Fibroblast of the aortic adventitia (primary cell): ENCODE results near the gene ARHGAP27. TPM values are rescaled to one million over a fixed set of nuclear protein-coding genes. Genes with fewer than 3 reads are reported as not detected.
"Not testable (repeated sequence)": the region's sequence is repeated elsewhere in the genome, so short reads cannot be mapped to it uniquely, and the experiment has no call there.

Experiments
- DNase-seq: peaks from one replicate; pipeline ENCODE4 v3.0.0-alpha.2; 2010; ENCODE audit warnings: low read depth
- H3K4me3 ChIP-seq: 2 replicates; pipeline ENCODE4 v1.5.1; 2011; ENCODE audit warnings: low read depth, mild to moderate bottlenecking, control low read depth, low read length, moderate library complexity
- CTCF ChIP-seq: IDR thresholded peaks from 2 replicates; pipeline ENCODE4 v1.5.1; 2011; ENCODE audit warnings: mild to moderate bottlenecking, low read length, control low read depth, inconsistent platforms; ENCODE audit not compliant: insufficient read depth
- total RNA-seq: library from RNA; depleted of rRNA; stranded (reverse); fragments of >200 nt; gene quantifications from 2 replicates; pipeline ENCODE4 v1.2.3, GENCODE V29; 2012; ENCODE audit warnings: low replicate concordance

ARHGAP27 gene, protein sequence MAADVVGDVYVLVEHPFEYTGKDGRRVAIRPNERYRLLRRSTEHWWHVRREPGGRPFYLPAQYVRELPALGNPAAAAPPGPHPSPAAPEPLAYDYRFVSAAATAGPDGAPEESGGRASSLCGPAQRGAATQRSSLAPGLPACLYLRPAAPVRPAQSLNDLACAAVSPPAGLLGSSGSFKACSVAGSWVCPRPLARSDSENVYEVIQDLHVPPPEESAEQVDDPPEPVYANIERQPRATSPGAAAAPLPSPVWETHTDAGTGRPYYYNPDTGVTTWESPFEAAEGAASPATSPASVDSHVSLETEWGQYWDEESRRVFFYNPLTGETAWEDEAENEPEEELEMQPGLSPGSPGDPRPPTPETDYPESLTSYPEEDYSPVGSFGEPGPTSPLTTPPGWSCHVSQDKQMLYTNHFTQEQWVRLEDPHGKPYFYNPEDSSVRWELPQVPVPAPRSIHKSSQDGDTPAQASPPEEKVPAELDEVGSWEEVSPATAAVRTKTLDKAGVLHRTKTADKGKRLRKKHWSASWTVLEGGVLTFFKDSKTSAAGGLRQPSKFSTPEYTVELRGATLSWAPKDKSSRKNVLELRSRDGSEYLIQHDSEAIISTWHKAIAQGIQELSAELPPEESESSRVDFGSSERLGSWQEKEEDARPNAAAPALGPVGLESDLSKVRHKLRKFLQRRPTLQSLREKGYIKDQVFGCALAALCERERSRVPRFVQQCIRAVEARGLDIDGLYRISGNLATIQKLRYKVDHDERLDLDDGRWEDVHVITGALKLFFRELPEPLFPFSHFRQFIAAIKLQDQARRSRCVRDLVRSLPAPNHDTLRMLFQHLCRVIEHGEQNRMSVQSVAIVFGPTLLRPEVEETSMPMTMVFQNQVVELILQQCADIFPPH
- total RNA-seq: 2.3 and 5.2 TPM in 2 replicates

- no peak for TF ChIP-seq CTCF
- DNase-seq: no peak
- H3K4me3 ChIP-seq: peak within 1 kb of the TSS; percentile 52
Observed at GRCh38 chr17:45432405-45433158, at the start of gene ARHGAP27. ARHGAP27 (minus strand) TSS chr17:45432870; CDS start chr17:45430279, 2,591 bp downstream.

DNA sequence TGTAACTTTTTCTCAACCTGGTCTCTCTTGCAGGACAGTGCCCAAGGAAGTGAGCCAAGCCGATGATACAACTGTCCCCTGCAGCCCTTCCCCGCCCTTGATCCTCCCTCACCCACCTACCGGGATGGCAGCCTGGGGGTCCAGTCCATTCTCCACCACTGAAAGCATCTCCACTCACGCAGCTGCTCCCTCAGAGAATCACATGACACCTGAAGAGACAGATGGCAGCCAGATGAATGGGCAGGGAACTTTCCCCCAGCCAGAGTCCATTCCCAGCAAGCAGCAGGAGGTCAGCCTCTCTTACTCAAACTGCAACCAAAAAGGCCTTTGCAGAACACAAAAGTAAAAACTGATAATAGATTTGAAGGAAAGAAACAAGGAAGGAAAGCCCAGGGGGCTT, 49.6 kb upstream of the ARHGAP27 start:
- H3K4me3 ChIP-seq, DNase-seq: not testable (repeated sequence)

DNA sequence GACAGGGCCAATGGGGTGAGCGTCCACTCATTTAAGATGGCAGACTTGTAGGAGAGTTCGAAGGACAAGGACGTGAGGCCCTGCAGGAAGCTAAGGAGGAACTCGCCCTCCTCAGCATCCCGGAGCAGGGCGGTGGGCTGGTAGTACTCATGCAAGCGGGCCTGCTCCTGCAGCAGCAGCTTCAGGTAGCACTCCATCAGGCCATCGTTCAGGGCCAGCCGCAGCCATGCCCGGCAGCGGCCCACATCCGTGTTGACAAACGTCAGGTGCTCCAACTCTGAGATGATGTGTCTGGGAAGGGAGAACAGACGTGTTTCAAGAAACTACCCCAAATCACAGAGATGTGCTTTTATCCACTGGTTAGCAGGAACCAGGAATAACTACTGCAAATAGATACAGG, 42.8 kb upstream of the ARHGAP27 start:
- not testable (repeated sequence) for H3K4me3 ChIP-seq, DNase-seq

DNA sequence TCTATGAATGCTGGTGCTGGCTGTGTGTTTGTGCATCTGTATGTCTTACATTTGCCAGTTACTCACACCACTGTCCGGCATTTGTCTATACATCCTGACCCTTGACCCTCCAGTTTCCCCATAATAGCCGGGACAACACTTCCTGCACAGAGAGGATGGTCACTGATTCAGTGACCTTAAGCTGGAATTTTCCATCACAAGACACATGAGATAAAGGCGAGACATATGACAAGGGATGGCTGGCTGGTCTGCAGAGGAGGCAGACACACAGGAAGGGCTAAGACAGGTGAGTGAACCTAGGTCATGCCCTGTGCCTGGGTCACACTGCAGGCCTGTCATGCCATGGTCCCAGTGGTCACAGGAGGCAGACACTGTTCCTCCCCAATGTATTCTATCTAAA, 39.6 kb upstream of the ARHGAP27 start:
- DNase-seq, H3K4me3 ChIP-seq: not testable (repeated sequence)

DNA sequence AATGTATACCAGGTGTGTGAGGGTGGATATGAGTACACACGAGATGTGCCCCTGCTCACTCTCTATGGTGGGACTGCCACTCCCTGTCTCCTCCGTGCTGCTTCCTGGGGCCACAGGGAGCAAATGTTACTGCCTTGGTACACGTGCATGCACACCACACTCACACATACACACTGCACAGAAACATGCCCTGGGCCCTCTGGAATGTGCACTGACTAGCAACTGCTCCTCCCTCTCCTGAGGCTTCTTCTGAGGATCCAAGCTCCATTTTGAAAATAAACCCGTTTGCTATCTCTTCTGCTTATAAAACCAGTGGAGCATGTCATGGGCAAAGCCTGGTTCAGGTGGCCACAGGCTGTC, 36.5 kb upstream of the ARHGAP27 start:
- not testable (repeated sequence) for DNase-seq, H3K4me3 ChIP-seq

DNA sequence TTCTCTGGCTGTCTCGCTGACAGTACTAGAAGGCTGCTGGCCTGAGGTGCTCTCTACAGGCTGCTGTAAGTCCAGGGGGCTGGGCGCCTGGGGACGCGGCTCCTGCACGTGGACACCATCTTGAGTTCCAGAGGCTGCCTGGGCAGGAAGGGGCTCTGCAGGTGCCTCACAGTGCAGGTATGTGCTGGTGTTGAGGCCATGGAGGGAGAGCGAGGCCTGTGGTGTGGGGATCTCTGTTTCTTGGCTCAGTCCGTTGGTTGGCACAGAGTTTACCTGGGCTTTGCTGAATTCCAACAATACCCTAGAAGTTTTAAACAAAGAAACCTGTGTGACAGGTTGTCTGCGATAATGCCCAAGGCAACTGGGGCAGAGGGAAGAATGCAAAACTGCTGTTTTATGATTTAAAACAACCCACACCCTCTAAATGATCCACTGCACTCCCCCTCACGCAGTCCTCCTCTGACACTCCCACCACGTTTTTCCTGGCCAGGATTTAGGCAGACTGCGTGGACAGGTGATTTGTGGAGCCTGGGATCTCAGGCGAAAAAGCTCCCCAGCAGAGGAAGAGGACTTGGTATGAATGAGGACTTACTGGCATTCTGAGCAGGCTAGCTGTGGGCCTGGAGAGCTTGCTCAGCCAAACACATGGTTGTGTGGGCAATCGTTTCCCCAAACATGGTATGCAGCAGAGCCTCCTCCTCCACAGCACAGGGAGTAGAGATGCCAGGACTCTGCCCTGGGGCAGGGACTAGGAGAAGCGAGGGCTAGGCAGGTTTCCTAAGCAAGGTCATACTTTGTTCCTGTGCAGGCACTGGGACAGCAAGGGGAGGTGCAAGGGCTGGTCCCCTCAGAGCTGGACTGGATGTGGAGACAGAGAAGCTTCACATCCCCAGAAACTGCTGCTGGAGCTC, 35.9 kb upstream of the ARHGAP27 start:
- DNase-seq, H3K4me3 ChIP-seq: not testable (repeated sequence)

GRCh38 chr17:45461524-45462327, 29.1 kb upstream of the ARHGAP27 start:
- DNase-seq: peak; percentile 13
- H3K4me3 ChIP-seq: not testable (repeated sequence)

- not testable (repeated sequence) for H3K4me3 ChIP-seq, DNase-seq
Observed at GRCh38 chr17:45460422-45460821, 27.8 kb upstream of the ARHGAP27 start.

DNA sequence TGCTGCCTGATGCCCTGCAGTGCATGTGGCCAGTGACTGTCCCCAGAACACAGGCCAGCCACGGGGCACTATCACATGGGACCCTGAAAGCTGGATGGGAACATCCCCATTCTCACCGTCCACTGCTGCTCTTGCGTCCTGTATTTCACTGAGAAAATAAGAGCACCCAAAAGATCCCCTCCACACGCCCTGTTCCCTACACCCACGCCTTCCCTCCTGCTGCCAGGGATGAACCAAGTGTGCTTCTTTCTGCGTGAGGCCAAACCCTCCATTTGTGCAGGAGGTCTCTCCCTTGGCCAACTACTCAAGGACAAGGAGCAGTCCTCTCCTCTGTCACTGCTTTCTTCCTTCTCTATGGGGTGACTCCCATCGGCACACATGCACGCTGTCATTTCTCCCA, 21.7 kb upstream of the ARHGAP27 start:
- DNase-seq, H3K4me3 ChIP-seq: not testable (repeated sequence)

- not testable (repeated sequence) for DNase-seq, H3K4me3 ChIP-seq
Observed at GRCh38 chr17:45453731-45454130, 21.1 kb upstream of the ARHGAP27 start.

GRCh38 chr17:45453225-45453534, 20.5 kb upstream of the ARHGAP27 start:
- not testable (repeated sequence) for H3K4me3 ChIP-seq, DNase-seq

- DNase-seq, H3K4me3 ChIP-seq: not testable (repeated sequence)
Observed at GRCh38 chr17:45452329-45453224, 19.9 kb upstream of the ARHGAP27 start.

DNA sequence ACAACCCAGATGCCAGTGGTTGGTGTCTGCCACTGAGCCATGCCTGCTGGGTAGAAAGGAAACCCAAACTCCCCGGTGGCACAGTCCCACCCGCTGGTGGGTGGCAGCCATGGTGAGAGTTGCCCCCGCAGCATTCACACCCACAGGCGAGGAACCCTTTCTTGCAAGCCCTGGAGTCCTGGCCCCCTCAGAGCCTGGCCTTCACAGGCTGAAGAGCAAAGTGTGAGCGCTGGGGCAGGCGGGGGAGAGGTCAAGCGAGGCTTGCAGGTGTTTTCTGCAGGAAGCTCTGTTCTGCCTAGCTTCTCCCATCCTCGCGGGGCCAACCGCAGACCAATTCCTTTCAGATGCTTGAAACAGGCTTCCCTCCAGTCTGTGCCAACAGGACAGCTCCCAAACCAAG, 19.0 kb upstream of the ARHGAP27 start:
- H3K4me3 ChIP-seq, DNase-seq: not testable (repeated sequence)
